ENCODE results near the gene PRTN3.

DNA sequence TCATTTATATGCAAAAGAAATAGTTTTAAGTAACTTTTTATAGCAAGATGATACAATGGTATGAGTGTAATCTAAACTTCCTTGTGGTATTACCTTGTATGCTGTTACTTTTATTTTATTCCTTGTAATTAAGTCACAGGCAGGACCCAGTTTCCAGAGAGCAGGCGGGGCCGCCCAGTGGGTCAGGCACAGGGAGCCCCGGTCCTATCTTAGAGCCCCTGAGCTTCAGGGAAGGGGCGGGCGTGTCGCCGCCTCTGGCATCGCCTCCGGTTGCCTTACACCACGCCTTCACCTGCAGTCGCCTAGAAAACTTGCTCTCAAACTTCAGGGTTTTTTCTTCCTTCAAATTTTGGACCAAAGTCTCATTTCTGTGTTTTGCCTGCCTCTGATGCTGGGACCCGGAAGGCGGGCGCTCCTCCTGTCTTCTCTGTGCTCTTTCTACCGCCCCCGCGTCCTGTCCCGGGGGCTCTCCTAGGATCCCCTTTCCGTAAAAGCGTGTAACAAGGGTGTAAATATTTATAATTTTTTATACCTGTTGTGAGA is 29.2 kb upstream of the PRTN3 start:
- TF ChIP-seq CTCF (IDR thresholded peaks at IDR 0.05): no peak
- TF ChIP-seq POLR2A (IDR thresholded peaks at IDR 0.05): no peak
- TF ChIP-seq POLR2AphosphoS5 (IDR thresholded peaks at IDR 0.05): no peak

Data from prostate gland (tissue), 2 donors.